Measurements from ENCODE around the gene COL2A1.

Gene COL2A1

DNA sequence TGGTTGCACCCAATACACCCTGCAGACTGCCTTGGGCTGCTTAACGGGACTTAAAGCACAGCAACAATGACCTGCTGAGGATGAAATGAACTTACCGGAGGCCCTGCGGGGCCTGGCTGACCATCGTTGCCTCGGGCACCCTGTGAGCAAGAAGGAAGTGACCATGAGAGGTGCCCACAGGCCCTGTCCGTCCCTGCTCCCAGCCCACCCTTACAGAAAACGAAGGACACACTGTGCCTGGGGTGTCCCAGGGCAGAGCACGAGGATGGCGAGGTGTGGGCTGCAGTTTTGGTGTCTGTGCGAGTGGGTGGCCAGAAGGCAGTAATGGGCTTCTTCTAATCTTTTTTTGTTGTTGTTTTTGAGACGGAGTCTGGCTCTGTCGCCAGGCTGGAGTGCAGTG is 14.6 kb downstream of the COL2A1 start:
- no peak for DNase-seq (ENCODE audit: low spot score)

DNA sequence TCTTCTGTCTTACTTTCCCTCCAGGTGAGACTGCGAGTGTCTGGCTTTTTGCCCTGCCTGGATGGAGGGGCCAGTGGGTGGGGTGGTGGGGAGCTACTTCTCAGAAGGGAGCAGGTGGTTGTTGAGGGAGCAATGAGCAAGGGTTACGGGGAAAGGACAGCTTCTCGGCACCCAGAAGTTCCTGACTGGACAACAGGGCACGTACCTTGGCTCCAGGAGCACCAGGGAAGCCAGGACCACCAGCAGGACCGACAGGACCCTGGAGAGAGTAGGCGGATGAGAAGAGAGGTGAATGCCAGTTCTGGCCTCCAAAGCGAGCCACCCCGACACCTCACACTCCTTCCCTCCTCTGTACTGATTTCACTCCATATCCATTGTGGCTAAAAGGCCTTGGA is 15.3 kb downstream of the COL2A1 start:
- no peak for DNase-seq (ENCODE audit: low spot score)

DNA sequence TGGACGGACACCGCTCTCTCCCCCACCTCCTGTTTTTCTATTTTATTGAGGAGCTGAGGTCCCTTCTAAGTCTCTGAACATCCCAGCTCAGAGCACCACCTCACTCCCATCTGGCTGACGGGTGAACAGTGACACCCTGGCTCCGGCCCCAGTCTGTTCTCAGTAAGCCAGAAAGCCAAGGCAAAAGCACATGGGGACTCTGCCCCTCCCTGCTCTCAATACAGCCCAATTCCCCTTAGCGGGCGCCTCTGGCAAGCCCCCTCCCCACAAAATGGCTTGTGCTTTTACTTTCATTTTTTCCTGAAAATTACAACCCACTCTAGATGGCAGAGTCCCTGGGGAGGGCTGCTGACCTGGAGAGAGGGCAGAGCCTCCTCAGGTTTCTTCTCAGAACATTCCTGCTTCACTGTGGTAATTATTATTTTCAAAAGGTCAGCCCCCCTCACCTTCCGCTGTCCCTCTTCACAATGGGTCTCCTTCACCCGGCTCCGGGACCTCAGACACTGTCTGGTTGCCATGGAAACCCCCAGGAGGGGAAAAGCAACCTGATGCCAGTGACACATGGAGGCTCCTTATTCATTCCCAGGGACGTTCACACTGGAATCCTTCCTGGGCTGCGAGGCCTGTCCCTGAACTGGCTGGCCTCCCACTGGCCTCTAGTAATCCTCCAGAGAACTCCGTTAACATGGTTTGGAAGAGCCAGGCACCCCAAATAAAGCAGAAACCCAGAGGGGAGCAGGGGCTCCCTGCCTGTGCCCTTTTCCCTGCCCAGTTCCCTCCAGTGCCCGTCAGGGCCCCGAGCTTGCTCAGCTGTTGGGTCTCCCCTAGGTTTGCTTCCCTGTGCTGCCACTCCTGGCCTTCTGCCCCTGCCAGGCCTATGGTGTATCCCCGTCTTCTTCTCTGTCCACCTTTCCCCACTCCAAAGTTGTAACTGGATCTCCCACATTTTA is 15.9 kb downstream of the COL2A1 start:
- DNase-seq (ENCODE audit: low spot score), result peak; percentile 44

DNA sequence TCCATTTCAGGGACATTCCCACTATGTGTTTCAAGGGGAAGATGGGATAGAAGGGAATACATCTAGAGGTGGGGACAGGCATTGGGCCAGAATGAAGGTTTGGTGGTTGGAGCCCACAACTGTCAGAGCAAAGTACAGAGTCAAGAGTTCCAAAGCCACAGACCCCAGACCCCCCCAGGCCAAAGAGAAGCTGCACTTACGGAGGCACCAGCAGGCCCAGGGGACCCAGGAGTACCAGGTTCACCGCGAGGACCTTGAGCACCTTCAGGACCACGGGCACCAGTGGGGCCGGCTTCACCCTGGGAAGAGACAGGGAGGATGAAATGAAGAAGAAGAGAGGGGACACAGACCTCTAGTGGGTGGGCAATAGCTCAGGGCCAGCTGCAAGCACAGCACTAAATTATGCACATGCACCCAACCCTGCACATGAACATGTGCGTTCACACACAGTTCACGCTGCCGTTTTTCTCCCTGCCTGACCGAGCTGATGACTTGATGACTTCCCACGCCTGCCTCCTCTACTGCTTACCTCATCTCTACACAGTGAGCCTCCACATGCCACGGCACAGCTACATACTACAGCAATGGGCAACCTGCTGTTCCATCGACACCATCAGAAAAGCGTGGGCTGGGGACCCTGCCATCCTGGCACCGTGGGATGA is 16.7 kb downstream of the COL2A1 start:
- DNase-seq (ENCODE audit: low spot score), result peak; percentile 48

DNA sequence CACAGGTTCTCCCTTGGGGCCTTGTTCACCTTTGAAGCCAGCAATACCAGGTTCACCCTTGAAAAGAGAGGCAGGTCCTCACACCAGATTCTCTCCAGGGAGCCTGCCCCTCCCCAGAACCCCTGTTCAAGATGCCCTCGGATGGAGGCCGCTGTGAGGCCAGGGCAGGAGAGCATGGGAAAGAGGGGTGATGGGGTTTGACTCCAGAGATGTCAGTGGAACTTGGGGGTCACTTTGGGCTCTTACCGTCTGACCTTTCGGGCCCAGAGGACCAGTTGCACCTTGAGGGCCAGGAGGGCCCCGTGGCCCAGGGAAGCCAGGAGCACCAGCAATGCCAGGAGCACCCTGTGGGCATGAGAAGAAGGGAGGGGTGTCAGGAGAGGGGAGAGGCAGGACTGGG is 17.4 kb downstream of the COL2A1 start:
- no peak for DNase-seq (ENCODE audit: low spot score)

DNA sequence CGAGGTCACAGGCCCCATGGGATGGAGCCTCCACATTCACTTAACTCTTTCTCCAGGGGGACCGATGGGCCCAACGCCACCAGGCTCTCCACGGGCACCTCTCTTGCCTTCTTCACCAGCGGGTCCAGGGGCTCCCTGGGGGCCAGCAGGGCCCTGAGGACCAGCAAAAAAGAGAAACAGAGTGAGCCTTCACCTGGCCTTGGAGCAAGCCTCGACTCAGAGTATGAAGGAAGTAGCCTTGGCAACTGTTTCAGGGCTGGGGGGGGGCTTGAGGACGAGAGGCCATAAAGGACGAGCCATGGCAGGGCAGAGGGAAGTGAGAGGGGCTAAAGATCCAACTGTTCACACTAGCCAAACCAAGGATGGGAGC is 18.0 kb downstream of the COL2A1 start:
- no peak for DNase-seq (ENCODE audit: low spot score)

DNA sequence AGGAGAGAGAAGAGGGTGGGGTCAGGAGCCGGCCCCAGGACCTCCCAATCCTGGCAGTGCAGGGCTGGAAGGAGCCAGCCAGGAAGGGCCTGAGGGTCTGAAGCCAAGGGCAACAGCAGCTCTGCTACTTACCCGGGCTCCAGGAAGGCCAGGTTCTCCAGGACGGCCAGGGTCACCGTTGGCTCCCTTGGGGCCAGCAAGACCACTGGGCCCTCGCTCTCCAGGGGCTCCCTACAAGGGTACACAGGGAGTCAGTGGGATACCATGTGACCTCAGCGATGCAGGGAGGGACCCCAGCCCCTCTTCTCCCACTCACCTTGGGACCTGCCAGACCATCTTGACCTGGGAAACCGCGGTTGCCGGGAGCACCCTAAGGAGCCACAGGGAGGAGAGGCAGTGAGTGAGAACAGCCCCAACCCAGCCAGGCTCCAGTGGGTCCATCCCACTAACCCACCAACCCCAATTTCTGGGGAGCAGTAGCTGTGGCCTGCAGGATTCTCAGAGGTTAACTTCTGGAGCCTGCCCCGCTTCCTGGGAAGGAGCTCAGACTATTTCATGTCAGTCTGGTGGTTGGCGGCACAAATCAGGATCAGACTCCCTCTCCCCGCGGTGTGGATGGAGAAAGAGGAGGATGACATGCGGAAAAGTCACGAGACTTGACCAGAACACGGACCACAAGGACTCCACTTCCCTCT is 18.5 kb downstream of the COL2A1 start:
- no peak for DNase-seq (ENCODE audit: low spot score)

DNA sequence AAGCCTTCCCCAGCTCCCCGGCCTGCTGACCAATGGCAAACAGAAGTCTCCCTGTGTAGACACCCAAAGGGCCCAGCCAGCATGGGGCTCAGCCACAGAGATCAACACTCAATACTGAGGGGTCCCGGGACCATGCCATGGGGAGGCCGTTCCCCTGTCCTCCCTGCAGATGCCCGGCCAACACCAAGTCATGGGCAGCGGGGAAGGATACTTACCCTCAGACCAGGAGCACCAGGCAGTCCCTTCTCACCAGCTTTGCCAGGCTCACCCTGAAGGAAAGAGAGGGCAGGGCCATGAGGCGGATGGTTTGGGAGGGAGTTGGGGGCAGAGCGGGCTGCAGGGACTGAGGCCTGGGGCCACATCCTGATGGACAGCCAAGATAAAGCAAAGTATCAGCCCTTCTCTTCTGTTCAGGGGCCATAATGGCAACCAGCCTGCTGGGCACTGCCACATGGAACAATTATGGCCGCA is 19.9 kb downstream of the COL2A1 start:
- DNase-seq (ENCODE audit: low spot score), result no peak

DNA sequence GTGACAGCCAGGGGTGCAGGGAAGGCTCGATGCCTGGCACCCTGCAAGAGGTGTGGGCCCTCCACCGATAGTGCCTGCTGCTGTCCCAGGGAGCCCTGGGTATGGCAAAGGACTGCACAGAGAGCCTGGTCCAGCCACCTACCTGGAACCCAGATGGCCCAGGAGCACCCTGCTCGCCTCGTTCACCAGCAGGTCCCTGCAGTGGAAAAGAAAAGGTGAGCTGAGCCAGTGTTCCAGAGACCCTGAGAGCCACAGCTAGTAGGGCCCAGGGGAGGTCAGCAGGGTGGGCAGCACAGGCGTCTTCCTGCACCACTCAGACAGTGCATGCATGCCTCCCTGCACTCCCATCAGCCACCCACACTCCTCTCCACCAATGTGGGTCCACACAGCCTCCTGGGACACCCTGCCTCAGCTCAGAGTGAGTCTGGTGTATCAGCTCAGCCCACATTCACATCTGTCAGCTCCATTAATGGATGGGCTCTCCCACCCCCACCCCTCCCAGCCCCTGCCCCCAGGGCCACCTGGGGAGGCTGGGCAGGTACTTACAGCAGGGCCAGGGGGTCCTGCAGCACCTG is 20.6 kb downstream of the COL2A1 start:
- no peak for DNase-seq (ENCODE audit: low spot score)

DNA sequence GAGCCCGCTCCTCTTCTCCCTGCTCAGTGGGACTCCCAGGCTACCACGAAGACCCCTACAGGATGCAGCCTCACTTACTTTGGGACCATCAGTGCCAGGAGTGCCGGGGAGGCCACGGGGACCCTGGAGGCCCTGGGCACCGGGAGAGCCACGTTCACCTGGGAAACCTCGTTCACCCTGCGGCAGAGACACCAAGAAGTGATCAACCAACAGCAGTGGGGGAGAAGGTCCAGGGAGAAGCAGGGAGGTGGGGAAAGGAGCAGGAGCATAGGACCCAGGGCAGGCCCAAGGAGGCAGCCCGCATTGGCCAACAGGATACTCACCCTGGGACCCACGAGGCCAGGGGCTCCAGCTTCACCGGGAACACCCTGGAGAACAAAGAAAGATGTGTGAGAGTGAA is 21.5 kb downstream of the COL2A1 start:
- DNase-seq (ENCODE audit: low spot score), result no peak

DNA sequence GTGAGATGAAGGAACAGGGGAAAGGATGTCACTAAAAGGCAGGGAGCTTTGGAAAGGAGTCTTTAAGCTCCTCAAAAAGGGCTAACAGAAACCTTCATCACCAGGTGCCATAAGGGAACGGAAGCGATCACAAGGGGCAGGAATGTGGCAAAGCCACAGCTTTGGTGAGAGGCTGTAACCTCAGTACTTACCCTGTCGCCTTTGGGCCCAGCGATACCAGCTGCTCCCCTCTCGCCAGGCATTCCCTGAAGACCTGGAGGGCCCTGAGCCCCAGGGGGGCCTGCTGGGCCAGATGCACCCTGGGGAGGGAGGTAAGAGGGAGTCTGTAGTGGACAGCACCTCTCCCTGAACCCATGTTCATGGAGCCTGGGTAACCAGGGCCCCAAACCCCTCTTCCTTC is 22.0 kb downstream of the COL2A1 start:
- DNase-seq (ENCODE audit: low spot score), result no peak

DNA sequence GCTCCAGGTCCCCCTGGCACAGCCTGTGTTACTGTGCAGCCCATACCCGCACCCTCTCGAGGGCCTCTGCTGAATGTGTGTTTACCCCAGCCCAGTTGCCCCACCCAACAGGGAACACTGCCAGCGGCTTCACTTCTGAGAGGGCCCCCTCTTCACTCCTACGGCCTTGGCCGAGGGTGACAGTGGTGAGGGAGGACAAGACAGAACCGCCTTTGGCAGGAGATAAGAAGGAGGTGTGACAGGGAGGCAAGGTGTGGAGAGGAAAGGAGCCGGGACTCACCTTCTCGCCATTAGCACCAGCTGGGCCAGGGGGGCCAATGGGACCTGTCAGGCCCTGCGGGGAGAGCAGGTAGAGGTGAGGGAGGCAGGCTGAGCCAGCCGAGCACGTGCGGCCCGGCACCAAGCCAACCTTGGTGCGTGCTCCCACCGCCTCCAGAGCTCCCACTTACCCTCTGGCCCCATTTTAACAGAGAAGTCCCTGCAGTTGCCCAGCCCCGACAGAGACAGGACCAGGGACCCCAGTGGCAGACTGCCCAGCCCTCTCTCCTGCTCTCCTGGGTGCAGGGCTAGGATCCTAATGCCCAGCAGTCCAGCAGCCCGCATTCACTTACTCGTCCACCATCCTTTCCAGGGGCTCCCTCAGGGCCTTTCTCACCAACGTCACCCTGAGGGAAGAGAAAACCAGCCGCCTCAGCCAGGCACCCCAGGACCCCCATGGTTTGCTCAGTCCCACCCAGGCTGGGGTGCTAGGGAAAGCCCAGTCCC is 22.6 kb downstream of the COL2A1 start:
- no peak for DNase-seq (ENCODE audit: low spot score)

DNA sequence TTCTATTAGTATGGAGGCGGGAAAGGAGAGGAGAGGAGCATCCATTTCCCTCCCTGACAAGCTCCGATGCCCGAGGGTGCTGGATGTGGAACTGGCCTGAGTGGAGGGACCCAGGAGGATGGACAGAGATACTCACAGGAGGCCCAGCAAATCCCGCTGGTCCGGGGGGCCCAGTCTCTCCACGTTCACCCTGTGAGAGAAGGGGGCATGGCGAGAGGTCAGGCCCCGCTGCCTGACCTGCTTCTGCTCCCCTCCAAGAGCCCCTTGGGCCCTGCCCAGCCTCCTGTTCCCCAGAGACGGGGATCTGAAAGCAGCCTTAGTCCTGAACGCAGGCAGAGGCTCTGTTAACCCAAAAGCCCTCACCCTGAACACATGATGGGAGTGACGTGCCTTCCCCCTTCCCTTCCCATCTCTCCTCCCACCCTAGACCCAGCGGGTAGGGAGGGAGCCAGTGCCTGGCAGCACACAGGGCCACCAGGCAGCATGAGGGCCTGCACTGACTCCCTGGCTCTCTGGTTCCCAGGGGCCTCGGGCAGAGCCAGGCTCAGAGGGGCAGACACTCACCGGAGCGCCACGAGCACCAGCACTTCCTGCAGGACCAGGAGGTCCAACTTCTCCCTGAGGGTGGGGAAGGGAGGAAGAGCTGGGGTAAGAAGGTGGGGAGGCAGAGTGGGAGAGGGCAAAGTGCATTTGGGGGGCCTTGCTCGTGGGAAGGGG is 23.3 kb downstream of the COL2A1 start:
- no peak for DNase-seq (ENCODE audit: low spot score)

DNA sequence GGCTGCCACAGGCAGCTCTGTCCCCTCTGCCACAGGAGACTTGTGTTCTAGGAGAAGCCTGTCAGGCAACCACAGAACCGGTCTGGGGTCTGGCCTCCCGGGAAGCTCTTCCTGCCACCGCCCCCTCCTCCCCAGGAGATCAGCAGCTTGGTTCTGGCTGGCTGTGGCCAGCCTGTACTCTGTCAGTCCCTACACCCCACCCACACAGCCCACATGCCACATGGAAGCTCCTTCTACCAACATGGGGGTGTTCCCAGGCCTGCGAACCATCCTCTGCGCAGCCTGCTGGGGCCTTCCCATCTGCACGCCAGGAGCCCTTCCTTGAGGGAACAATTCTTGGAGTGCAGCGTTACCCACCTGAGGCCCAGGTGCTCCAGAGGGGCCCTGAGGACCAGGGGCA is 24.1 kb downstream of the COL2A1 start:
- DNase-seq (ENCODE audit: low spot score), result no peak

DNA sequence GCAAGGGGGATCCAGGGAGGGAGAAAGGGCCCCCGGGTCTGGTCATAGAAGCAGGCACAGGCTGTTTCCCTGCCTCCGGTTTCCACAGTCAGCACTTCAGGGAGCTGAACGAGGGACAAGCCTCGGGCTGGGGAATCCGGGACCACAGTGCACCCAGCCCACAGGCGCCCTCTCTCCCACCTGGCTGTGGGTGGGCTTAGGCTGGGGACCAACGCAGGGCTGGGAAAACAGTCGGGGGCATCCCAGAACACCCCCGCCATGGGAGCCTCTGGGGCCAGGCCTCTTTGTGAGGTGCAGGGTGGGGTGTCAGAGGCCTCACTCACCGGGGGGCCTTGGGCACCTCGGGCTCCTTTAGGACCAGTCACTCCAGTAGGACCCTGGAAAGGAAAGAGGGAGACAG is 24.6 kb downstream of the COL2A1 start:
- no peak for DNase-seq (ENCODE audit: low spot score)

DNA sequence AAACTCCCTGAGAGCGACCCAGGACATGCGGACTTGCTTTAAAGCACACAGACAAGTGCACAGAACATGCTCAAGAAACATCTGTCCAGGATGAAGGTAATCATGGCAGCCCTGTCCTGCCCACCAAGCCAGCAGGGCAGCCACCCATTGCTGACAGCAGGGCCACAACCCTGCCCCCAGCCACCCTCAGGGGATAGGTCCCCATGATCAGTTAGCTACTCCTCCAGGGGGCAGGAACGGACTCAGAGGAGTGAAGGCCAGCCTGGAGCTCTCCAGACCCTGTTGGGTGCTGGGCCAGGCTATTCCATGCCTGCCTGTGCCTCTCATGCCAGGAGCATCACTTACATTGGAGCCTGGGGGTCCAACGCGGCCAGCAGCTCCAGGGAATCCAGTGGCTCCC is 25.1 kb downstream of the COL2A1 start:
- DNase-seq (ENCODE audit: low spot score), result no peak

DNA sequence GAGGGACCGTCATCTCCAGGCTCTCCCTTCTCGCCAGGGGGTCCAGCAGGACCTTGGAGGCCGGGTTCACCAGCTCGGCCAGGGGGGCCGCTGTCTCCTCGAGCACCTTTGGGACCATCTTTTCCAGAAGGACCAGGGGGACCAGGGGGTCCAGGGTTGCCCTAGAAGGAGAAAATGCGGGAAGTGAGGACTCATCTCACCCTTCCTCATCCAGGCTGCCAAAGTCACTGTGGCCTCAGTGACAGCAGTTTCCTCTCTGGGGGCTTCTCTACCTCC is 25.7 kb downstream of the COL2A1 start:
- no peak for DNase-seq (ENCODE audit: low spot score)

DNA sequence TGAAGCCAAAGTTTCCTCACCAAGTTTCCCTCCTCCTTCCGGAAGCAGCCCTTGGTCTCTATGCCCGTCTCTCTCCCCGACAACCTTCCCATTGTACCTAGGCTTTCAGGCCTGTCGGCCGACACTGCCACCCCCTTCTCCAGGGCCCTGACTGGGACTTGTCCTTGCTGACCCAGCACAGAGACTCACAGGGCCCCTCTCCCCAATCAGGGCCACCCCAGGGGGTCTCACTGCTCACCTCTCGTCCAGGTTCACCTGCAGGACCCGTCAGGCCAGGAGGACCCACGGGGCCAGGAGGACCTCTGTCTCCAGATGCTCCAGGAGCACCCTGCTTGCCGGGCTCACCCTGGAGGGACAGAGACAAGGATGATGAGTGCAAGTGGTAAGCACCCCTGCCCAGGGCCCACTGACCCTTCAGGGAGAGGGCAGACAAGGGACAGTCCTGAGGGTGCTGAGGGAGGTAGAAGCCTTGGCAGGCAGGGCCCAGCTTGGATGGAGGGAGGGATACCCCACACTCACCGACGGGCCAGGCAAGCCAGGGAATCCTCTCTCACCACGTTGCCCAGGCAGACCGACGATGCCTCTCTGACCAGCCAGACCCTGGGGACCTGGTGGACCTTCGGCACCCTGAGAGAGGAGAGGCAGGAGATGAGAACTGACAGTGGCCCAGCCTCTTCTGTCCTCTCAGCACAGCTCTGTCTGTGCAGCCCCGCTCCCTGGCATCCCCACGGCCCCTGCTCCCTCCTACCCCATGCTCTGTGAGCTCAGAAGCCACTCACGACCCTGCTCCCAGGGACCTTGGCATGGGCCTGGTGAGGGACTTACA is 26.3 kb downstream of the COL2A1 start:
- no peak for DNase-seq (ENCODE audit: low spot score)

DNA sequence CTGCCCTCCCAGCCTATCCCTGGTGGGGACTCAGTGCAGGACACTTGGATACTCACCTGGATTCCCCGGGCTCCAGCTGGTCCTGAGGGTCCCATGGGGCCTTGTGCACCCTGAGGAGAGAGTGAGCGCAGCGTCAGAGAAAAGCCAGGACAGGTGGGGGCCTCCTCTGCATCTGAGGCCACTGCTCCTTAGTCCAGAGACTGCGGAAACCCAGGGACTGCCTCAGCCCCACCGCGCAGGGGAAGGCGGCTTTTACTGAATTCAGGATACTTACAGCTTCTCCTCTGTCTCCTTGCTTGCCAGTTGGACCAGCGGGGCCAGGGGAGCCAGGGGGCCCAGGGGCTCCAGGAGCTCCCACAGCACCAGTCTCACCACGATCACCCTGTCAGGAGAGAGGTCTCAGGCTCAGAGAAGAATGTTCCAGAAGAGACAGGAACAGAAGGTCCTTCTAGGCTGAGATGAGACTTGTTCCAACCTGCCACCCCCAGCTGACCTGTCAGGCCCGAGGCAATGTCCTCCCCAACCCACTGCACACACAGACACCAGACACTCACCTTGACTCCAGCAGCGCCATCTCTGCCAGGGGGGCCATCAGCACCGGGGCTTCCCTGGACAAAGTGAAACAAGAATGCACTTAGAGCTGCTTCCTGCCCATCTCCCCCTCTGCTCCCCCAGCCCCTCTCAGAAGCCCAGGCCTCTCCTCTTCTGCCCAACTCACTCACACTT is 27.1 kb downstream of the COL2A1 start:
- DNase-seq (ENCODE audit: low spot score), result no peak

DNA sequence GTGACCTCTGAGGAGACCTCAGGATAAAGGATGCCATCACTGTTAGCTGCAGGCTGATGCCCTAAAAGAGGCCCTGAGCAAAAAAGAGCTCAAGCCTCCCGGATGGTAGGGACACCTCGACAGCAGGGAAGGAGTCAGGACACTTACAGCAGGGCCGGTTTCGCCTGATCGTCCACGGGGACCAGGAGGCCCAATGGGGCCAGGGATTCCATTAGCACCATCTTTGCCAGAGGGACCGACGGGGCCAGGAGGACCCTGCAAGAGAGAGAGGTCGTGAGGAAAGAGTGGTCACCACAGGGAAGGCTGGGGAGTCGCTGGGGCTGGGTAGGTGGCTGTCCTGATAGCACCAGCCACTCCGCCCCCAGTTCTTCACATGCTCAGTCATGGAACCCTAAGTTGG is 28.5 kb downstream of the COL2A1 start:
- no peak for DNase-seq (ENCODE audit: low spot score)

All from AG08395 (cell line).